C4-2B (cell line): ENCODE measurements around the gene B2M.

ENCODE experiments used
- H3K27ac ChIP-seq: fragments of 450-650 bp; 2 replicates; pipeline ENCODE4 v1.5.1; 2017
- ZFX ChIP-seq: fragments of 450-650 bp; IDR thresholded peaks from 2 replicates; pipeline ENCODE4 v1.6.1; 2017
- TF ChIP-seq, protein P1 (sequence below): fragments of 450-650 bp; conservative IDR thresholded peaks from 2 replicates; pipeline ENCODE4 v1.5.1; 2017; ENCODE audit warnings: mild to moderate bottlenecking

B2M gene

GRCh38 chr15:44722011-44722410 lies 10.7 kb downstream of the B2M start:
- no peak for TF ChIP-seq ZFX
- TF ChIP-seq, protein P1, sequence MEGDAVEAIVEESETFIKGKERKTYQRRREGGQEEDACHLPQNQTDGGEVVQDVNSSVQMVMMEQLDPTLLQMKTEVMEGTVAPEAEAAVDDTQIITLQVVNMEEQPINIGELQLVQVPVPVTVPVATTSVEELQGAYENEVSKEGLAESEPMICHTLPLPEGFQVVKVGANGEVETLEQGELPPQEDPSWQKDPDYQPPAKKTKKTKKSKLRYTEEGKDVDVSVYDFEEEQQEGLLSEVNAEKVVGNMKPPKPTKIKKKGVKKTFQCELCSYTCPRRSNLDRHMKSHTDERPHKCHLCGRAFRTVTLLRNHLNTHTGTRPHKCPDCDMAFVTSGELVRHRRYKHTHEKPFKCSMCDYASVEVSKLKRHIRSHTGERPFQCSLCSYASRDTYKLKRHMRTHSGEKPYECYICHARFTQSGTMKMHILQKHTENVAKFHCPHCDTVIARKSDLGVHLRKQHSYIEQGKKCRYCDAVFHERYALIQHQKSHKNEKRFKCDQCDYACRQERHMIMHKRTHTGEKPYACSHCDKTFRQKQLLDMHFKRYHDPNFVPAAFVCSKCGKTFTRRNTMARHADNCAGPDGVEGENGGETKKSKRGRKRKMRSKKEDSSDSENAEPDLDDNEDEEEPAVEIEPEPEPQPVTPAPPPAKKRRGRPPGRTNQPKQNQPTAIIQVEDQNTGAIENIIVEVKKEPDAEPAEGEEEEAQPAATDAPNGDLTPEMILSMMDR: no peak
- H3K27ac ChIP-seq: no peak overlapping the region

DNA sequence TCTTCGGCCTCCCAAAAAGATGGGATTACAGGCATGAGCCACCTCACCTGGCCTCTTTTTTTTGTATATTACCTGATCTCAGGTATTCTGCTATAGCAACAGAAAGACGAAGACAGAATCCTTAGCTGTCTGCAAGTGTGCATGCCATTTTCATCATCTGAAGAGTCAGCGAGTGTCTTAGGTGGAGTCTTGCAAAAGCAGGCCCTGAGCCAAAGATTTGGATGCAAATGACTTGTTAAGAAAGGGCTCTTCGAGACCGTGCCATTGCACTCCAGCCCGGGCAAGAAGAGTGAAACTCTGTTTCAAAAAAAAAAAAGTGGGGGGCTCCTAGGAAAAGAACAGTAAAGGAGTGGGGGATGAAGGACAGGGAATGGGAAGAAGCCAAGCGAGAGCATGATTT lies 14.8 kb downstream of the B2M start:
- TF ChIP-seq, protein P1: no peak
- TF ChIP-seq ZFX: no peak
- no peak overlapping the region for H3K27ac ChIP-seq

DNA sequence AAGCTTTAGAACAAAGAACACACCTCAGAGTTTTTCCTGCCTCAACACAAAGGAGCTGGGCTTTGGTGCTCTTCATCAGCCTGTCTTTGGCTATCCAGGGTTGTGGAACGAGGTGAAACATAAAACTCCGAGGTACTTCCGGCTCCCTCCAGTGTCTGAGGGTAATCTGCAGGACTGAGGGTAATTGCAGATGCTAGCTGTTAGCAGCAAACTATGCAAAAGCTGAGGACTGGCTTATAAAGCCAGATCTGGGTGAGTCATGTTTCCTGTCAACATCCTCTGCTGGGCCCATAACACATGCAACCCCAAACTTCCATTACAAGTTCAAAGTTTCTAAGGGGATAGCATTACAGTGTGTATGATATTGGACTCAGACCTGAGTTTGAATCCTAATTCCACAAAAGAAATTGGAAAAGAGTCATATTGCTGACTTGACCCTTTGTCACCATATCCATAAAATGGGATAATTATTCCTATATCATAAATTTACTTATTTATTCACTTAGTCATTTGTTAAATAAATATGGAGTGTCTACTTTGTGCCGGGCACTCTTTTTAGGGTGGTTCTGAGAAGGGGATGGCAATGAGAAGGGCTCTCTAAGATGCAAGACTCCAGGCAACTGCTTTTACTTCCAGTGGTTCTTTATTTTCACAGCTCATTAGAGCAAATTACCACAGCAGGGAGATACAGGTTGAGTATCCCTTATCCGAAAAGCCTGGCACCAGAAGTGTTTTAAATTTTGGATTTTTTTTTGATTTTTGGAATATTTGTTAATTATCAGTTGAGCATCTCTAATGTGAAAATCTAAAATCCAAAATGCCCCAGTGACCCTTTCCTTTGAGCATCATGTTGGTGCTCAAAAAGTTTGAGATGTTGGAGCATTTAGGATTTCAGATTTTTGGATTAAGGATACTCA lies 15.5 kb downstream of the B2M start:
- TF ChIP-seq, protein P1: no peak
- no peak for TF ChIP-seq ZFX
- no peak overlapping the region for H3K27ac ChIP-seq

DNA sequence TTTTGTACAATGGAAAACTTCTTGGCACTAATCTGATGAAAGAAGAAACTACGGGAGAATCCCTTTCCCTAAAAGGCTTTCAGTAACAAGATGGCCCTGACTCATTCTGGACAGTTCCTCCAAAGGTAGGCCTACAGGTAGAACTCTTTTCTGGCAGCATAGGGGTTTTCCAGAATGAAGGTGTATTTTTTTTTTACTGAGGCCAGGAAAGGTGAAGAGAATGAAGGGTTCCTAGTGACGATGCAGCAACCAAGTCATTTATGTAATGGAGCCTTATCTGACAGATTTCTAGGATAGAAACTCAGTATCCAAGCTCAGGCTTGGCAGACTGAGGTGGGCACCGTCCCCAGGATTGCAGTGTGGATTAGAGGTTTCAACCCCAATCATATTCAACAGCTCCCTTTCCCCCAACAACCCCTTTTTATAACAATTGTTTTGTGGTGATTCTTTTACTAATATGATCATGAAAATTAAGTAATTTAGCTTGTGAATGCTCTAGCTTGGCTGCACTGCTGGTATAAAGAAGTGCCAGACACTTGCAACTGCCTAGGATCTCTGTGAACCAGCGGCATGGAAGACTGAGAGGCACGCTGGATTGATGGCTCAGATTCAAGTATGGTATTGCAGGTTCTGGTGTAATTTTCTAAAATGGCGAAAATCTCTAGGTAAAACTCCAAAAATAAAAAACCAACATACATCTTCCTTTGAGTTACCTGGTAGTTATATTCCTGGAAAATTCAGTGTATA lies 16.3 kb downstream of the B2M start:
- H3K27ac ChIP-seq: peak overlapping the region; percentile 77

GRCh38 chr15:44728232-44728575 lies 16.9 kb downstream of the B2M start:
- peak overlapping the region; percentile 77 for H3K27ac ChIP-seq

More for the DNA sequence above, 16.3 kb downstream of the B2M start:
- no peak for TF ChIP-seq ZFX
- TF ChIP-seq, protein P1: no peak

GRCh38 chr15:44728576-44729407 lies 17.5 kb downstream of the B2M start:
- peak overlapping the region; percentile 77 for H3K27ac ChIP-seq
- no peak for TF ChIP-seq ZFX
- TF ChIP-seq, protein P1: no peak

DNA sequence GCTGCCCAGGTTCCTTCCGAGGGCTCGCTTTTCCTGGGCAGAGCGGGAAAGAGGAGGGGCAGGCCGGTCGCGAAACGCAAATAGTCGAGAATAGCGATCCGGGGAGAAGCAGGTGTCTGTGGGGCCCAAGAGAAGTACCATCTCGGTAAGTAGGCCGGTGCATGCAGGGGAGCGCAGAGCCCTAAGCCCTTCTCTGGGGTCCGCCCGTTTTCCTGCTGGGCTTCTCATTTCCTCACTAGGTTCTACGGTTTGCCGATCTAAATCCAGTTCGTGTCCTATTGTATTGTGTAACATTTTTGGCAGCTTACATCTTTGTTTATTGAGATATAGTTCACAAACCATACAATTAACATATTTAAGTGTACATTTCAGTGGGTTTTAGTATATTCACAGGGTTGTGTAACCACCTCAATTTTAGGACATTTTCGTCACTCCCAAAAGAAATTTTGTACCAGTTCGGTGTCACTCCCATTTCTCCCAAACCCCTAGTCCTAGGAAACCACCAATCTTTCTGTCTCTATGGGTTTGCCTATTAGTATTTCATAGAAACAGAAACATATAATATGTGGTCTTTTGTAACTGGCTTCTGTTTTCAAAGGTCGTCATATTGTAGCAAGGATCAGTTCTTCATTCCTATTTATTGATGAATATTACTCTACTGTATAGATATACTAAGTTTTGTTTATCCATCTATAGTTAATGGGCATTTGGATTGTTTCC lies 18.3 kb downstream of the B2M start:
- TF ChIP-seq, protein P1: no peak
- no peak for TF ChIP-seq ZFX
- H3K27ac ChIP-seq: peak overlapping the region; percentile 77
